Measurements from ENCODE around the gene TAF1D.

TAF1D gene

GRCh38 chr11:93689240-93689639 lies 52.1 kb downstream of the TAF1D start:
- no peaks in the 10 kb centered on the region for H3K4me1 ChIP-seq (ENCODE audit: control insufficient read depth, insufficient read depth, low read length, poor library complexity, severe bottlenecking)
- H3K4me3 ChIP-seq (ENCODE audit: extremely low read depth, insufficient read depth, low read length, poor library complexity, severe bottlenecking) = no peak overlapping the region
- peaks cover 63% of the 10 kb centered on the region for H3K36me3 ChIP-seq (ENCODE audit: control insufficient read depth, insufficient read depth, low read length)
- no peaks in the 10 kb centered on the region for H3K9me3 ChIP-seq (ENCODE audit: control insufficient read depth, low read length)
- H3K27ac ChIP-seq (ENCODE audit: low read depth, low read length, severe bottlenecking) = no peak overlapping the region
- WGBS, 2 experiments (ENCODE audit: insufficient coverage in 2 of 2) = 63 to 75% methylated on average over 2 of the region's 2 CpGs

- Histone ChIP-seq H3K4me1 (ENCODE audit: control insufficient read depth, insufficient read depth, low read length, poor library complexity, severe bottlenecking) (no peaks in the 10 kb centered on the region), H3K9me3 (ENCODE audit: control insufficient read depth, low read length) (no peaks in the 10 kb centered on the region), H3K4me3 (ENCODE audit: extremely low read depth, insufficient read depth, low read length, poor library complexity, severe bottlenecking) (no peak overlapping the region), H3K27ac (ENCODE audit: low read depth, low read length, severe bottlenecking) (no peak overlapping the region), H3K36me3 (ENCODE audit: control insufficient read depth, insufficient read depth, low read length) (peaks cover 77% of the 10 kb centered on the region)
- WGBS, 2 experiments (ENCODE audit: insufficient coverage in 2 of 2) = no CpG with 5 or more reads among the region's 1 CpG
Observed at GRCh38 chr11:93686812-93687211, 54.5 kb downstream of the TAF1D start.

GRCh38 chr11:93686226-93686625 lies 55.1 kb downstream of the TAF1D start:
- Histone ChIP-seq H3K36me3 (ENCODE audit: control insufficient read depth, insufficient read depth, low read length) (peaks cover 75% of the 10 kb centered on the region), H3K9me3 (ENCODE audit: control insufficient read depth, low read length) (no peaks in the 10 kb centered on the region), H3K4me3 (ENCODE audit: extremely low read depth, insufficient read depth, low read length, poor library complexity, severe bottlenecking) (no peak overlapping the region), H3K4me1 (ENCODE audit: control insufficient read depth, insufficient read depth, low read length, poor library complexity, severe bottlenecking) (no peaks in the 10 kb centered on the region), H3K27ac (ENCODE audit: low read depth, low read length, severe bottlenecking) (no peak overlapping the region)
- WGBS, 2 experiments (ENCODE audit: insufficient coverage in 2 of 2) = 94% methylated on average over 2 of the region's 2 CpGs; no CpG with 5 or more reads in 1 of the 2 experiments

Measured in mesodermal cell (in vitro differentiated cells).